Gastrocnemius medialis (tissue), 4 donors: ENCODE data around the gene CMKLR1. TPM values are rescaled to one million over a fixed set of nuclear protein-coding genes. Genes with fewer than 3 reads are reported as not detected.

Experiments used
- ATAC-seq, 2 donors: fragments of 150-250 bp; one replicate each; pipeline ENCODE4 v1.9.1; 2016
- DNase-seq, 2 donors: peaks; one replicate each; pipeline ENCODE4 v3.0.0-alpha.2; 2019
- H3K27ac ChIP-seq, 4 donors: fragments of 200-600 bp; sonication (generic); 1 replicate in 1 of 4; 2 replicates in 3 of 4; pipeline ENCODE4 v1.5.1; 2016 to 2018; ENCODE audit warnings: mild to moderate bottlenecking in 2 of 4, moderate library complexity in 1 of 4
- H3K27me3 ChIP-seq, 3 donors: fragments of 200-600 bp; sonication (generic) in 2 of 3; 1 replicate in 1 of 3; 2 replicates in 2 of 3; pipeline versions ENCODE4 v1.5.1 to v1.6.0; 2016 to 2019; ENCODE audit warnings: mild to moderate bottlenecking in 1 of 3, moderate library complexity in 1 of 3
- H3K36me3 ChIP-seq, 2 donors: fragments of 200-600 bp; sonication (generic) in 1 of 2; one replicate each; pipeline ENCODE4 v1.5.1; 2017 to 2018
- H3K4me1 ChIP-seq, 2 donors: fragments of 200-600 bp; sonication (generic) in 1 of 2; one replicate each; pipeline ENCODE4 v1.5.1; 2016 to 2017; ENCODE audit warnings: mild to moderate bottlenecking in 2 of 2
- H3K4me3 ChIP-seq, 4 donors: fragments of 200-600 bp; sonication (generic) in 3 of 4; 1 replicate in 1 of 4; 2 replicates in 3 of 4; pipeline ENCODE4 v1.5.1; 2016 to 2019; ENCODE audit warnings: mild to moderate bottlenecking in 2 of 4
- H3K9me3 ChIP-seq, 3 donors: fragments of 200-600 bp; sonication (generic) in 2 of 3; 1 replicate in 1 of 3; 2 replicates in 2 of 3; pipeline ENCODE4 v1.5.1; 2016 to 2019
- POLR2A ChIP-seq, 2 donors: fragments of 450-650 bp; IDR thresholded peaks; one replicate each; pipeline ENCODE4 v1.6.1; 2017; ENCODE audit warnings: antibody characterized with exemption in 2 of 2, mild to moderate bottlenecking in 2 of 2, moderate library complexity in 2 of 2
- in situ Hi-C, 4 donors: fragments of 200-750 bp; cut with MboI; loops; one replicate each; pipeline versions ENCODE4 v1.15.0 to v1.8.0; 2017; ENCODE audit warnings: low sequenced_read_pairs in 4 of 4
- intact Hi-C: fragments of 100-400 bp; cut with DNase I; formaldehyde crosslinking; loops from one replicate; pipeline ENCODE4 v1.15.1; 2023; ENCODE audit warnings: low total_unique reads
- total RNA-seq, 4 donors: library from RNA; depleted of rRNA; stranded (reverse); fragments of >200 nt; gene quantifications; one replicate each; pipeline versions ENCODE4 v1.1.0 to v1.2.3, GENCODE V29; 2016
- TF ChIP-seq, protein P1 (sequence below), 5 experiments: fragments of 450-650 bp in 3 of 5; fragments of 200-600 bp in 2 of 5; sonication (generic) in 2 of 5; IDR thresholded peaks in 4 of 5; conservative IDR thresholded peaks in 1 of 5; 1 replicate in 4 of 5; 2 replicates in 1 of 5; pipeline ENCODE4 v1.5.1; 2016 to 2019; ENCODE audit warnings: antibody characterized with exemption in 5 of 5, mild to moderate bottlenecking in 3 of 5, moderate library complexity in 3 of 5

The CMKLR1 gene
- total RNA-seq, 4 donors from 2014 or later, result 2.5 to 5.6 (median 4.4) TPM

DNA sequence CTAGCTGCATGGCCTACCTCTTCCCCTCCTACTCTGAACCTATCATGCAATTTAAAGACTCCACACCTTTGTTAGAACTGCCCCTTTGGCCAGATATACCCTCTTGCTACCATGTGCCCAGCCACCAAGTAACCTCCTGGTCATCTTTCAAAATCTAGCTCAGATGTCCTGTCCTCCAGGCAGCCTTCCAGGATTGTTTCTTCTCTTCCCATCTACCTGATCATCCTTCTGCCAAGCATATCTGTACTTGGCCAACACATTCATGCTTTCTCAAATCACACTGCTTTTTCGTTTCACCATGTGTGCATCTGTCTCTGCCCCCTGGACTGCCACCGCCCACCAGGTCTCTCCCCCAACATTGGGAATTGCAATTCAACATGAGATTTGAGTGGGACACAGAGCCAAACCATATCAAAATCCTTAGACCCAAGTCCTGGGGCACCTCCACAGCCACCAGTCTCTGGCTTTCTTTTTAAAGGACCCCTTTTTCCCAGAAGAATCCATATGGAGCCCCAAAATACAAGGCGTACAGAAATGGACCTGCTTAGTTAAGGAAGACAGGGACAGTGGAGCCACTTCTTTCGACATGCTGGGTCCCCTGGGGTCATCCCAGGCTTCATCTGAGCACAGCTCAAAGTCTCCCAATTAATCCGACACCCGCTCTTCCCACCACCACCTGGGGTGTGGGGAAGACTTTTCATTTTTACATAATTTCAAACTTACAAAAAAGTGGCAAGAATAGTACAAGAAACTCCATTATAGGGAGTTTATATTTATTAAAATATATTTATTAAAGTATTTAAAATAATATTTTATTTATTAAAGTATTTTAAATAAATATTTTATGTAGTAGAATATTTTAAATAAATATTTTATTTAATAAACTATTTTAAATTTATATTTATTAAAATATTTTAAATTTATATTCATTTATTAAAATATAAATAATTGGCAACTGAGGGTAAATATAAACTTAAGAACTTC is 7.9 kb upstream of the CMKLR1 start:
- intact Hi-C loops, result no loop called here
- no peak for ATAC-seq
- no peak for DNase-seq

DNA sequence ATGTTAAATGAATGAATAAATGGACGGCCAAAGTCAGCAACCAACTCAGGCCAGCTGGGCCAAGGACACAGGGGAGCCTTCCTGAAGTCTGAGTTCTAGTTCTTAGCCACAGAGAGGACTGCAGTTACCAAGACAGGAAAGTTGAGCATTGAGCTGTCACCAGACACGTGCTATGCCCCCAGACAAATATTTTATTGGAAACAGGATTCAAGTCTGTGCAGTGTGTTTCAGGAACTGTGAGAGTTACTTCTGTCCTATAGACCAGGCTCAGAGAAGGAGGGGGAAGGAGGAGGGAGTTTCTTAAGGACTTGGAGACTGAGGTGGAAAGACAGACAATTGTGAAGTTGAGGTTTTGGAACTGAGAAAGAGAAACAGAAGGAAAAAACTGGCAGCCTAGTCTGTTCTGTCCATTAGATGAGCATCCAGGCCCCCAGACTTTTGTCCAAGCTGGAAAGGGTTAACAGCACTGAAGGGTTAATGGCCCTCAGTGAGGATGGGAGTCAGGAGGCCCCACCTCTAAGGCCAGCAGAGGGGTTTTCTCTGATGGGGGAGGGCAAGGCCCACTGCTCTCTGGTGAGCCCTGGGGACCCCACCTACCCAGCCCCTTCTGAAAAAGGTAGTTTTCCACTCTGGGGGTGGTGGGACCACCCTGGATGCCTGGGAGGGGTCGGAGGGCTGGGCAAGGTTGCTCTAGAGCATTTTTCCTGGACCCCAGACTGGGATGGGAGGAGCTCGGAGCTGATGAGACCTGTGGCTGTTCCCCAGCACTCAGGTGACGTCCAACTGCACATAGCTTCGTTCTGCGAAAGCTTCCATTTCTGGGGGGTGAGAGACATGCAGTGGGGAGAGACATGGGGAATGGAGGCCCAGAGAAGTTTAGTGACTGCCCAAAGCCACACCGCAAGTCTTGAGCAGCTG is 6.9 kb upstream of the CMKLR1 start:
- no peak overlapping the region for H3K4me3 ChIP-seq
- H3K36me3 ChIP-seq, result no peaks in the 10 kb centered on the region
- in situ Hi-C loops (no loop called here), intact Hi-C loops (no loop called here)
- H3K27me3 ChIP-seq, result no peaks in the 10 kb centered on the region
- no peaks in the 10 kb centered on the region for H3K4me1 ChIP-seq
- DNase-seq, result no peak
- TF ChIP-seq, protein P1, sequence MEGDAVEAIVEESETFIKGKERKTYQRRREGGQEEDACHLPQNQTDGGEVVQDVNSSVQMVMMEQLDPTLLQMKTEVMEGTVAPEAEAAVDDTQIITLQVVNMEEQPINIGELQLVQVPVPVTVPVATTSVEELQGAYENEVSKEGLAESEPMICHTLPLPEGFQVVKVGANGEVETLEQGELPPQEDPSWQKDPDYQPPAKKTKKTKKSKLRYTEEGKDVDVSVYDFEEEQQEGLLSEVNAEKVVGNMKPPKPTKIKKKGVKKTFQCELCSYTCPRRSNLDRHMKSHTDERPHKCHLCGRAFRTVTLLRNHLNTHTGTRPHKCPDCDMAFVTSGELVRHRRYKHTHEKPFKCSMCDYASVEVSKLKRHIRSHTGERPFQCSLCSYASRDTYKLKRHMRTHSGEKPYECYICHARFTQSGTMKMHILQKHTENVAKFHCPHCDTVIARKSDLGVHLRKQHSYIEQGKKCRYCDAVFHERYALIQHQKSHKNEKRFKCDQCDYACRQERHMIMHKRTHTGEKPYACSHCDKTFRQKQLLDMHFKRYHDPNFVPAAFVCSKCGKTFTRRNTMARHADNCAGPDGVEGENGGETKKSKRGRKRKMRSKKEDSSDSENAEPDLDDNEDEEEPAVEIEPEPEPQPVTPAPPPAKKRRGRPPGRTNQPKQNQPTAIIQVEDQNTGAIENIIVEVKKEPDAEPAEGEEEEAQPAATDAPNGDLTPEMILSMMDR (IDR thresholded peaks at IDR 0.05 in 4 of 5, conservative IDR thresholded peaks at IDR 0.05 in 1 of 5), result no peak
- TF ChIP-seq POLR2A (IDR thresholded peaks at IDR 0.05), result no peak
- H3K9me3 ChIP-seq, result no peaks in the 10 kb centered on the region
- ATAC-seq, result no peak
- H3K27ac ChIP-seq, result no peak overlapping the region

More for the DNA sequence above, 7.9 kb upstream of the CMKLR1 start:
- no peaks in the 10 kb centered on the region for H3K9me3 ChIP-seq
- in situ Hi-C loops, result no loop called here
- TF ChIP-seq, protein P1 (IDR thresholded peaks at IDR 0.05 in 4 of 5, conservative IDR thresholded peaks at IDR 0.05 in 1 of 5), result no peak
- TF ChIP-seq POLR2A (IDR thresholded peaks at IDR 0.05), result no peak
- no peaks in the 10 kb centered on the region for H3K27me3 ChIP-seq
- no peaks in the 10 kb centered on the region for H3K36me3 ChIP-seq
- no peak overlapping the region for H3K27ac ChIP-seq
- no peak overlapping the region for H3K4me3 ChIP-seq
- no peaks in the 10 kb centered on the region for H3K4me1 ChIP-seq

DNA sequence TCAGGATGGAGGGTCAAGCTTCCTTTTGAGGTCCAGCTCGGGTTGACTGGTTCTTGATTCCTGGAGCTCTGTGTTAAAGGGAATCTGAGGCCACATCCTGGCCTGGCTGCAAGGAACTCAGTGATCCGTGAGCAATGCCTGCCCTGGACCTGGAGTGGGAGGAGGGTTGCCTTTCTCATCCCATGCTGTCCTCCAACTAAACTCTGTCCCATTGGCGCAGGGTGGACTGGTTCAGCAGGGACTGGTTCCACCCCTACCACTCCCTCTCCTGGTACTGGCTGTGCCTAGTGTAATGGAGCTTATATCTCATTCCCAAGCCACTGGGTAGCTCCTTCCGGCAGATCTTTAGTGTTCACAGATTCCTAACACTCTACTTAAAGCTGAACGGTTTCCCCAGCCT is 3.9 kb upstream of the CMKLR1 start:
- intact Hi-C loops, result no loop called here
- no peak for ATAC-seq
- TF ChIP-seq POLR2A (IDR thresholded peaks at IDR 0.05), result no peak
- TF ChIP-seq, protein P1 (IDR thresholded peaks at IDR 0.05 in 4 of 5, conservative IDR thresholded peaks at IDR 0.05 in 1 of 5), result no peak
- Histone ChIP-seq H3K9me3 (no peaks in the 10 kb centered on the region), H3K4me1 (no peaks in the 10 kb centered on the region), H3K4me3 (no peak overlapping the region), H3K27me3 (peaks cover 0 to 6% (median 0%) of the 10 kb centered on the region in 3 donors), H3K36me3 (no peaks in the 10 kb centered on the region), H3K27ac (no peak overlapping the region)
- in situ Hi-C loops, result no loop called here
- no peak for DNase-seq

DNA sequence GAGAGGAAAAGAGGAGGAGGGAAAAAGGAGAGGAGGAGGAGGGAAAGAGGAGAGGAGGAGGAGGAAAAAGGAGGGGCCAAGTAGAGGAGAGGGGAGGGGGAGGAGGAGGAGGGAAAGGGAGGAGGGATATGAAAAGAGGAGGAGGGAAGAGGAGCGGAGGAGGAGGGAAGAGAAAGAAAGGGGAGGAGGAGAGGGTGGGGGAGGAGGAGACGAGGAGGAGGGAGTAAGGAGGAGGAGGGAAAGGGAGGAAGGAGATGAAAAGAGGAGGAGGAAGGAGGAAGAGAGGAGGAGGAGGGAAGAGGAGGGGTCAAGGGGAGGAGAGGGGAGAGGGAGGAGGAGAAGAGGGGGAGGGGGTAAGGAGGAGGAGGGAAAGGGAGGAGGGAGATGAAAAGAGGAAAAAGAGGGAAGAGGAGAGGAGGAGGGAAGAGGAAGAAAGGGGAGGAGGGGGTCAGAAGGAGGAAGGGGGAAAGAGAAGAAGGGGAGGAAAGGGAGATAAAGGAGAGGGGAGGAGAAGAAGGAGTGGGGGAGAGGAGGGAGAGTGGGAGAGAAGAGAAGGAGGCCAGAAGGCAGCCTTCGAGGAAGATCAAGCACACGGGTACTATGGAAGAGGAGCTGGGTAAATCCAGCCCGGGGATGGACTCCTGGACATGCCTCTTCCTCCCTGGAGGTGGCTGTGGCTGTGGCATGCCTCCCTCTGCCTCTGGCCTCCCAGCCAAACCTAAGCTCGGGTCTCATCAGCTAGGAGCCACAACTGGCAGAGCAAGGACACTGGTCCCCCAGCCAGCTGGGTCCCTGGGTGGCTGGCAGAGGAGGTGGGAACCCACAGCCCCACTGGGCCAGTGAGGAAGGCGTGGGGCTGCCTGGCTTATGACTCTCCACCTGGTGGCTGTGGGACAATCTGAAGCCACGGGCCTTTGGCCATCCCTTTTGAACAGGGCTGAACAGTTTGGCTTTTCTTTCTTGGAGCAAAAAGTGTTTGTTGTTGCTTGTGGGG is 3.0 kb upstream of the CMKLR1 start:
- H3K4me1 ChIP-seq, result no peaks in the 10 kb centered on the region
- H3K36me3 ChIP-seq, result no peaks in the 10 kb centered on the region
- in situ Hi-C loops (no loop called here), intact Hi-C loops (no loop called here)
- ATAC-seq (no peak), DNase-seq (no peak)
- no peak overlapping the region for H3K4me3 ChIP-seq
- H3K27me3 ChIP-seq, result peaks cover 0 to 9% (median 0%) of the 10 kb centered on the region in 3 donors
- H3K27ac ChIP-seq, result no peak overlapping the region
- no peaks in the 10 kb centered on the region for H3K9me3 ChIP-seq
- no peak for TF ChIP-seq POLR2A (IDR thresholded peaks at IDR 0.05)
- TF ChIP-seq, protein P1 (IDR thresholded peaks at IDR 0.05 in 4 of 5, conservative IDR thresholded peaks at IDR 0.05 in 1 of 5), result no peak
